22Rv1 (cell line): ENCODE measurements around the gene CACTIN.

Experiments used
- CTCF ChIP-seq: fragments of 450-650 bp; IDR thresholded peaks from 2 replicates; pipeline ENCODE4 v1.5.1; 2017; ENCODE audit warnings: mild to moderate bottlenecking
- ZFX ChIP-seq: fragments of 450-650 bp; IDR thresholded peaks from 2 replicates; pipeline ENCODE4 v1.6.1; 2017; ENCODE audit warnings: antibody characterized with exemption, borderline replicate concordance

DNA sequence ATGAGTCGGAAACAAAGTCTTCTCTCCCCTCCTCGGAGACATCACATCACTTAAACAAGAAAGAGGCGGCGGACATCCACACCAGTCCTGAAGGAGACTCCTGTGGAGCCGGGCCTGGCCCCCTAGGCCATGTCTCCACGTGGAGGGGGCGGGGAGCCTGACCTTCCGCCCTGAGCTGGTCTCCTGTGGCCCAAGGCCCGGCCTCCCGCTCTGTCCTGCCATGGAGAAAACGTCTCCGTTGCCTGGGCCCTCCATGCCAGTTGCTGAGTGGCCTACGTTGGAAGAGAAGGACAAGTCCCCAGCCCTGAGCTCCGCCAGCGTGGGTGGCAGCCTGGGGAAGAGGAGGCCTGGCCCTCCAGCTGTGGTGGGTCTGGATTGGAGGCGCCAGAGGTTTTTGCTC is 5.5 kb upstream of the CACTIN start:
- no peak for TF ChIP-seq CTCF
- no peak for TF ChIP-seq ZFX
